ENCODE measurements around the gene SMIM38.

SMIM38 gene

GRCh38 chr11:69166218-69167115 lies 10.7 kb downstream of the SMIM38 start:
- Histone ChIP-seq H3K4ac (ENCODE audit: low read length) (no peak overlapping the region), H3K4me2 (ENCODE audit: insufficient read depth, low read length, poor library complexity, severe bottlenecking) (no peak overlapping the region), H3K79me1 (ENCODE audit: low read depth, low read length) (no peaks in the 10 kb centered on the region), H3K4me3 (ENCODE audit: low read length in 2 of 2) (no peak overlapping the region), H3K27ac (replicated peaks; ENCODE audit: low read length) (no peak overlapping the region), H4K91ac (ENCODE audit: low read depth, low read length, poor library complexity) (no peak overlapping the region), H2BK5ac (ENCODE audit: low read length) (no peak overlapping the region), H2AFZ (ENCODE audit: low read length) (peak overlapping the region; percentile 19), H3K18ac (ENCODE audit: low read length) (peak overlapping the region; percentile 61), H3K23ac (ENCODE audit: low read depth, low read length, poor library complexity) (peak overlapping the region; percentile 63), H3K4me1 (ENCODE audit: control insufficient read depth in 2 of 2, insufficient read depth in 1 of 2, low read depth in 1 of 2, low read length in 2 of 2) (peaks cover 0 to 4% of the 10 kb centered on the region in 2 donors), H2BK12ac (ENCODE audit: low read length) (no peak overlapping the region), H3K9ac (ENCODE audit: low read depth, low read length, poor library complexity) (no peak overlapping the region), H4K8ac (ENCODE audit: low read depth, low read length) (no peak overlapping the region), H3K36me3 (replicated peaks in 1 of 2; ENCODE audit: control insufficient read depth in 2 of 2, insufficient read depth in 2 of 2, low read length in 2 of 2) (no peaks in the 10 kb centered on the region), H3K9me3 (replicated peaks in 1 of 2; ENCODE audit: control insufficient read depth in 2 of 2, insufficient read depth in 1 of 2, low read depth in 1 of 2, low read length in 2 of 2) (peaks cover 4 to 8% of the 10 kb centered on the region in 2 donors), H3K14ac (ENCODE audit: low read length) (no peak overlapping the region), H3K27me3 (ENCODE audit: control insufficient read depth in 3 of 3, insufficient read depth in 3 of 3, low read depth in 1 of 3, low read length in 3 of 3) (peaks cover 0 to 3% (median 0%) of the 10 kb centered on the region in 3 experiments), H2AK5ac (ENCODE audit: low read depth, low read length) (peak overlapping the region; percentile 96), H2BK15ac (ENCODE audit: low read length) (peak overlapping the region; percentile 1), H2BK120ac (ENCODE audit: low read depth, low read length) (peak overlapping the region; percentile 36)
- no peak for DNase-seq (ENCODE audit: low spot score)
- WGBS, 2 donors (ENCODE audit: extremely low coverage in 2 of 2, insufficient read length in 2 of 2, insufficient replicate concordance in 1 of 2) = no CpG with 5 or more reads among the region's 21 CpGs

GRCh38 chr11:69167130-69167915 lies 11.6 kb downstream of the SMIM38 start:
- 100% methylated on average over 2 of the region's 10 CpGs; no CpG with 5 or more reads in 1 of the 2 donors for WGBS, 2 donors (ENCODE audit: extremely low coverage in 2 of 2, insufficient read length in 2 of 2, insufficient replicate concordance in 1 of 2)
- H3K18ac ChIP-seq (ENCODE audit: low read length) = no peak overlapping the region
- H2BK5ac ChIP-seq (ENCODE audit: low read length) = no peak overlapping the region
- no peak overlapping the region for H3K27ac ChIP-seq (replicated peaks; ENCODE audit: low read length)
- H2AK5ac ChIP-seq (ENCODE audit: low read depth, low read length) = no peak overlapping the region
- no peaks in the 10 kb centered on the region for H3K36me3 ChIP-seq (replicated peaks in 1 of 2; ENCODE audit: control insufficient read depth in 2 of 2, insufficient read depth in 2 of 2, low read length in 2 of 2)
- no peaks in the 10 kb centered on the region for H3K79me1 ChIP-seq (ENCODE audit: low read depth, low read length)
- H3K4me2 ChIP-seq (ENCODE audit: insufficient read depth, low read length, poor library complexity, severe bottlenecking) = no peak overlapping the region
- H3K4me3 ChIP-seq (ENCODE audit: low read length in 2 of 2) = no peak overlapping the region
- H4K91ac ChIP-seq (ENCODE audit: low read depth, low read length, poor library complexity) = no peak overlapping the region
- peaks cover 0 to 4% of the 10 kb centered on the region in 2 donors for H3K4me1 ChIP-seq (ENCODE audit: control insufficient read depth in 2 of 2, insufficient read depth in 1 of 2, low read depth in 1 of 2, low read length in 2 of 2)
- no peak overlapping the region for H3K4ac ChIP-seq (ENCODE audit: low read length)
- H4K8ac ChIP-seq (ENCODE audit: low read depth, low read length) = no peak overlapping the region
- no peak overlapping the region for H2AFZ ChIP-seq (ENCODE audit: low read length)
- no peak overlapping the region for H3K9ac ChIP-seq (ENCODE audit: low read depth, low read length, poor library complexity)
- no peak overlapping the region for H3K14ac ChIP-seq (ENCODE audit: low read length)
- no peak overlapping the region for H2BK12ac ChIP-seq (ENCODE audit: low read length)
- peaks cover 4 to 8% of the 10 kb centered on the region in 2 donors for H3K9me3 ChIP-seq (replicated peaks in 1 of 2; ENCODE audit: control insufficient read depth in 2 of 2, insufficient read depth in 1 of 2, low read depth in 1 of 2, low read length in 2 of 2)
- no peak overlapping the region for H3K23ac ChIP-seq (ENCODE audit: low read depth, low read length, poor library complexity)
- H2BK15ac ChIP-seq (ENCODE audit: low read length) = no peak overlapping the region
- DNase-seq (ENCODE audit: low spot score) = no peak
- H3K27me3 ChIP-seq (ENCODE audit: control insufficient read depth in 3 of 3, insufficient read depth in 3 of 3, low read depth in 1 of 3, low read length in 3 of 3) = peaks cover 0 to 3% (median 0%) of the 10 kb centered on the region in 3 experiments
- no peak overlapping the region for H2BK120ac ChIP-seq (ENCODE audit: low read depth, low read length)

- Histone ChIP-seq H3K4me1 (ENCODE audit: control insufficient read depth in 2 of 2, insufficient read depth in 1 of 2, low read depth in 1 of 2, low read length in 2 of 2) (peaks cover 0 to 4% of the 10 kb centered on the region in 2 donors), H2BK15ac (ENCODE audit: low read length) (no peak overlapping the region), H3K9ac (ENCODE audit: low read depth, low read length, poor library complexity) (no peak overlapping the region), H4K91ac (ENCODE audit: low read depth, low read length, poor library complexity) (no peak overlapping the region), H3K4me3 (ENCODE audit: low read length in 2 of 2) (no peak overlapping the region), H3K36me3 (replicated peaks in 1 of 2; ENCODE audit: control insufficient read depth in 2 of 2, insufficient read depth in 2 of 2, low read length in 2 of 2) (no peaks in the 10 kb centered on the region), H3K4ac (ENCODE audit: low read length) (no peak overlapping the region), H2BK12ac (ENCODE audit: low read length) (no peak overlapping the region), H3K14ac (ENCODE audit: low read length) (no peak overlapping the region), H2AK5ac (ENCODE audit: low read depth, low read length) (no peak overlapping the region), H3K27me3 (ENCODE audit: control insufficient read depth in 3 of 3, insufficient read depth in 3 of 3, low read depth in 1 of 3, low read length in 3 of 3) (peaks cover 0 to 3% (median 0%) of the 10 kb centered on the region in 3 experiments), H2AFZ (ENCODE audit: low read length) (no peak overlapping the region), H3K79me1 (ENCODE audit: low read depth, low read length) (no peaks in the 10 kb centered on the region), H3K23ac (ENCODE audit: low read depth, low read length, poor library complexity) (no peak overlapping the region), H3K9me3 (replicated peaks in 1 of 2; ENCODE audit: control insufficient read depth in 2 of 2, insufficient read depth in 1 of 2, low read depth in 1 of 2, low read length in 2 of 2) (peaks cover 4 to 8% of the 10 kb centered on the region in 2 donors), H2BK120ac (ENCODE audit: low read depth, low read length) (no peak overlapping the region), H3K18ac (ENCODE audit: low read length) (no peak overlapping the region), H3K27ac (replicated peaks; ENCODE audit: low read length) (no peak overlapping the region), H3K4me2 (ENCODE audit: insufficient read depth, low read length, poor library complexity, severe bottlenecking) (no peak overlapping the region), H2BK5ac (ENCODE audit: low read length) (no peak overlapping the region), H4K8ac (ENCODE audit: low read depth, low read length) (no peak overlapping the region)
- no peak for DNase-seq (ENCODE audit: low spot score)
- no CpG with 5 or more reads among the region's 9 CpGs for WGBS, 2 donors (ENCODE audit: extremely low coverage in 2 of 2, insufficient read length in 2 of 2, insufficient replicate concordance in 1 of 2)
Observed at GRCh38 chr11:69167916-69168691, 12.4 kb downstream of the SMIM38 start.
